Astrocyte of the hippocampus (primary cell): ENCODE results near the gene CDK7.
"Not testable (repeated sequence)": the region's sequence is repeated elsewhere in the genome, so short reads cannot be mapped to it uniquely, and the experiment has no call there.

ENCODE experiments used
- DNase-seq: peaks from one replicate; pipeline ENCODE4 v3.0.0; 2011; ENCODE audit warnings: low read depth, low spot score

CDK7 gene

DNA sequence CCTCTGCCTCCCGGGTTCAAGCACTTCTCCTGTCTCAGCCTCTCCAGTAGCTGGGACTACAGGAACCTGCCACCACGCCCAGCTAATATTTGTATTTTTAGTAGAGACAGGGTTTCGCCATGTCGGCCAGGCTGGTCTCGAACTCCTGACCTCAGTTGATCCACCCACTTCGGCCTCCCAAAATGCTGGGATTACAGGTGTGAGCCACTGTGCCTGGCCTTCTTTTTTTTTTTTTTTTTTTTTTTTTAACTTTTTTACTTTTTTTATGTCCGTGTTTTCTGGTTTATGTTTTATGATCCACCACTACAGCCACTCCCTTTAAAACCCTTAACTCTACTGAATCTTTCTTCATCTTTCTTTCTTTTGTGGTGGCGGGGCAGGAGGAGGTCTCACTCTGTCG, 2.0 kb downstream of the CDK7 start:
- DNase-seq: not testable (repeated sequence)

GRCh38 chr5:69237877-69238276, 3.2 kb downstream of the CDK7 start:
- no peak for DNase-seq

DNA sequence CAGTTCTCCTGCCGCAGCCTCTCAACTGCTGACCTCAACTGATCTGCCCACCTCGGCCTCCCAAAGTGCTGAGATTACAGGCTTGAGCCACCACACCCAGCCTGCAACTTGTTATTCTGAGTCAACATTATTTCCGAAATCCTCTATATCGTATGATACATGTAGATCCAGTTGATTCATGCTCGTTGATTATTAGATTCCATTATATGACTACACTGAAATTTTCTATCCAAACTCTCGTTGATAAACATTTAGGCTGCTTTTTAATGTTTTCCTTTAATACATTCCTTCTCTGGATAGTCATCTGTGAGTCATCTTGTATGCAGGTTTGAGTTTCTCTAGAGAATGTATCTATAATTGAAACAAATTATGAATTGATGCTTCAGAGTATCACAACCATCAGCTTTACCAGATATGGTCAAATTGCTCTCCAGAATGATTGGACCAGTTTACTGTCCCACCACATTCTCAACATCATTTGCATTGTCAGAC, 4.1 kb downstream of the CDK7 start:
- DNase-seq: peak; percentile 54

- no peak for DNase-seq
Measured at GRCh38 chr5:69242215-69242927, 7.7 kb downstream of the CDK7 start.

DNA sequence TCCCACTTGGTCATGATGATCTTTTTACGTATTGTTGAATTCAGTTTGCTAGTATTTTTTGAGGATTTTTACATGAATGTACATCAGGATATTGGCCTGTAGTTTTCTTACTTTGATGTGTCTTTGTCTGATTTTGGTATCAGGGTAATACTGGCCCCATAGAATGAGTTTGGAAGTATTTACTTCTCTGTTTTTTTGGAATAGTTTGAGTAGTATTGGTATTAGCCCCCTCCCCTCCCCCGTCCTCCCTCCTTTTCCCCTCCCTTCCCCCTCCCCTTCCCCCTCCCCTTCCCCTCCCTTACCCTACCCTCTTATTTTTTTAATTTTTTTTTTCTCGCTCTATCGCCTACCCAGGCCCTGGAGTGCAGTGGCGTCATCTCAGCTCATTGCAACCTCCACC, 10.3 kb downstream of the CDK7 start:
- DNase-seq: no peak

DNA sequence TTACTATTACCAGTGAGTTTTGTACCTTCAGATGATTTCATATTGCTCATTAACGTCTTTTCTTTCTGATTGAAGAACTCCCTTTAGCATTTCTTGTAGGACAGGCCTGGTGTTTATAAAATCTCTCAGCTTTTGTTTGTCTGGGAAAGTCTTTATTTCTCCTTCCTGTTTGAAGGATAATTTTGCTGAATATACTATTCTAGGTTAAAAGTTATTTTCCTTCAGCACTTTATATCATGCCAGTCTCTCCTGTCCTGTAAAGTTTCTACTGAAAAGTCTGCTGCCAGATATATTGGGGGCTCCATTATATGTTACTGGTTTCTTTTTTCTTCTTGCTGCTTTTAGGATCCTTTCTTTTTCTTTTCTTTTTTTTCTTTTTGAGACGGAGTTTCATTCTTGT, 13.3 kb downstream of the CDK7 start:
- DNase-seq: no peak

- DNase-seq: no peak
Measured at GRCh38 chr5:69250593-69250992, 15.9 kb downstream of the CDK7 start.

- DNase-seq: no peak
Measured at GRCh38 chr5:69252437-69252836, 17.8 kb downstream of the CDK7 start.

DNA sequence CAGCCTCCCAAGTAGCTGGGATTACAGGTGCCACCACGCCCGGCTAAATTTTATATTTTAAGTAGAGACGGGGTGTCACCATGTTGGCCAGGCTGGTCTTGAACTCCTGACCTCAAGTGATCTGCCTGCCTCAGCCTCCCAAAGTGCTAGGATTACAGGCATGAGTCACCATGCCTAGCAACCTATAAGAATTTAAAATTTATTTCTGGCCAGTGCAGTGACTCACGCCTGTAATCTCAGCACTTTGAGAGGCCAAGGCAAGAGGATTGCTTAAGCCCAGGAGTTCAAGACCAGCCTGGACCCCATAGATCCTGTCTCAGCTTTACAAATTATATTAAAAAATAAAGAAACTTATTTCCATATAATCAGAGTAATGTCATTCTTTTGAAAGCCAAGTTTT, 21.3 kb downstream of the CDK7 start:
- DNase-seq: not testable (repeated sequence)

DNA sequence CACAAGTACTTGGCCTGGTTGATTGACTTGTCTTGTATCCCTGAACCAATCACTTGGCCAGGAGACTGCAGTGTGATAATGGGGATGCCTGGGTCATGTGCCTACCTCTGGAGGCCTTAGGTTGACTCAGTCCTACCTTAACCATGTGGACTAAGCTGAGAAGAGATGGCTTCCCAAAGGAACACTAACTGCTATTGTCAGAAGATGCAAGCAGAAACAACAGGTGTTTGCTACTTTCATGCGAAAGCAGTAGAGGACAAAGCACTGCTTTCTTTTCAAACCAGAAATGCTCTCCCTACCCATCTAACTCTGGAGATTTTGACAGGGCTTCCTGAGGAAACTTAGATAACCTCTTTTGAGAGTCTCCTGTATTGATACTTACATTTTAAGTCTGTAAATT, 22.9 kb downstream of the CDK7 start:
- DNase-seq: no peak

- DNase-seq: peak; percentile 14
Measured at GRCh38 chr5:69261034-69261433, 26.3 kb downstream of the CDK7 start.

- DNase-seq: peak; percentile 8
Measured at GRCh38 chr5:69265931-69266330, 31.2 kb downstream of the CDK7 start.

DNA sequence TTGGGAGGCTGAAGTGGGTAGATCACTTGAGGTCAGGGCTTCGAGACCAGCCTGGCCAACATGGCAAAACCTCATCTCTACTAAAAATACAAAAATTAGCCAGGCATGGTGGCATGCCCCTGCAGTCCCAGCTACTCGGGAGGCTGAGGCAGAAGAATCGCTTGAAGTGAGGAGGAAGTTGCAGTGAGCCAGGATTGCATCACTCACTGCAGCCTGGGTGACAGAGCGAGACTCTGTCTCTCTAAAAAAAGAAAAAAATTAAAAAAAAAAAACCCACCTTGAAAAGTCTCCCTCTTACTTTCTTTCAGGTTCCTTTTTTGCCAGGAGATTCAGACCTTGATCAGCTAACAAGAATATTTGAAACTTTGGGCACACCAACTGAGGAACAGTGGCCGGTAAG, 34.2 kb downstream of the CDK7 start:
- DNase-seq: no peak

GRCh38 chr5:69270840-69271239, 36.2 kb downstream of the CDK7 start:
- DNase-seq: no peak

DNA sequence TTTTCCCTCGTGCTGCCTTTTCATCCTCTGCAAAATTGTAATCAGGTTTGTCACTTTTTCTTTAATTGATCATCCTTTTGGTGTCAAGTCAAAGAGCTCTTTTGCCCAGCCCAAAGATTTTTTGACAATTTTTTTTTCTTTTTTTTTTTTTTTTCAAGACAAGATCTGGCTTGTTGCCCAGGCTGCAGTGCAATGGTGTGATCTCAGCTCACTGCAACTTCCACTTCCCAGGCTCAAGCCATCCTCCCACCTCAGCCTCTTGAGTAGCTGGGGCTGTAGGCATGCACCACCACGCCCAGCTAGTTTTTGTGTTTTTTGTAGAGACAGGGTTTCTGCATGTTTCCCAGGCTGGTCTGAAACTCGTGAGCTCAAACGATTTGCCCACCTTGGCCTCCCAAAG, 36.7 kb downstream of the CDK7 start:
- DNase-seq: peak; percentile 56

GRCh38 chr5:69275563-69275962, 40.9 kb downstream of the CDK7 start:
- no peak for DNase-seq

- peak; percentile 68 for DNase-seq
Measured at GRCh38 chr5:69276422-69277174, 41.9 kb downstream of the CDK7 start.

- DNase-seq: no peak
Measured at GRCh38 chr5:69279517-69279916, 44.8 kb downstream of the CDK7 start.

DNA sequence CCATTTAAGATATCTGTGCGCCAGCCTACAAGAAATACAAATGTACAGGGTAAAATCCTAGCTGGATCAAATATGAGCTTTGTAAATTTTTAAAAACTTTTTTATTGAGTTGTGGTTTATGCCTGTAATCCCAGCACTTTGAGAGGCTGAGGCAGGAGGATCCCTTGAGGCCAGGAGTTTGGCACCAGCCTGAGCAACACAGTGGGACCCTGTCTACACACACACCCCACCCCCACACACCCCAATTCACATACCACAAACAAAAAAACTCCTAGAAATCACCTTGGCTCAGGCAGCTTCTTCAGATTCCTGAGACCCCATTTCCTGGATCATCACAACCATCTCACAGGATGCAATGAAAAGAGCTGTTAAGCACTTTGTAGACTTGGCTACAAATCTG, 46.4 kb downstream of the CDK7 start:
- no peak for DNase-seq

DNA sequence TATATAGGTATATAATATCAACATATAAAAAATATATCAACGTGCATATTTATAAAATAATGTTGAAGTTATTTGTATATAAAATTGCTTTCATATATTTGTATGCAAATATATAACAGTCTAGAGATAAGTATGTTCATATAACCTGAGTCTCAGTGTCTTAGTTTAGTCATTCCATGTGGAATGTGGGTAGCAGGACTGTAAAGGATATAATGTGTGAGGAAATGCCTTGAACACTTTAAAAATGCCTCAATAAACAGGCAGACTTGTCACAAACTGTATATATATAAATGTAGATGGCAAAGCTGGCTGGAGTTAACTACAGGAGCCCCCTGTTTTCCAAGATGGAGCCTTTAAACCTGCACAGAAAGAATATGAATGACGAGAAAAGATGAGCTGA, 49.5 kb downstream of the CDK7 start:
- DNase-seq: no peak

- peak; percentile 14 for DNase-seq
Measured at GRCh38 chr5:69285448-69286116, 50.9 kb downstream of the CDK7 start.

GRCh38 chr5:69288069-69288468, 53.4 kb downstream of the CDK7 start:
- DNase-seq: no peak

- DNase-seq: no peak
Measured at GRCh38 chr5:69288688-69289087, 54.0 kb downstream of the CDK7 start.
